ENCODE measurements around the gene GHRH. TPM values are rescaled to one million over a fixed set of nuclear protein-coding genes. Genes with fewer than 3 reads are reported as not detected.

Gene GHRH
- total RNA-seq, 1 experiment from 2014 or later, result not detected

DNA sequence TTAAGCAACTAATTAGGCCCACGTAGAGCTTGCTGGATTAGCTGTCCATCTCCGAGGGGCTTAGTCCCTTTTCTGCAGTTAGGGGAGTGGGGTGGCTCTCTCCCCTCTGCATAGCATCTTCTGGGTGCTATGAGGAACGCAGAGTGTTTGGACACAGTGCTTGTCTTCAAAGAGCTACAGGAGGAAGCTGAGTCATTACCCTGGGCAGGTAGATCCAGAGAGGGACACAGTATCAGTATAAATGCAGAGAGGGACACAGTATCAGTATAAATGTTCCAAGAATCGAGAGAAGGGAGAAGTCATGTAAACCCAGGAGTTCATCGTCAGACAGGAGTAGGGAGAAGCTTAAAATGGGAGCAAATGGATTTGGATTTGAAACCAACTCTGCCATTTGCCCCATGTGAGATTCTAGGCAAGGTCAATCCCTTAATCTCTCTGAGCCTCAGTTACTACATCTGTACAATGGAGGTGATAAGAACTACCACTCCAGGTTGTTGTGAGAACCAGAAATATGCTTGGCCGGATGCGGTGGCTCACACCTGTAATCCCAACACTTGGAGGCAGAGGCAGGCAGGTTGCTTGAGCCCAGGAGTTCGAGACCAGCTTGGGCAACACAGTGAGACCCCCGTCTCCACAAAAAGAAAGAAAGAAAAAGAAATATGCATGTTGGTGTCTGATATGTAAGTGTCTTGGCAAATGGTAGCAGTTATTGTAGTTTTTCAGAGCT, 5.5 kb upstream of the GHRH start:
- H3K9me2 ChIP-seq (ENCODE audit: insufficient read depth), result no peaks in the 10 kb centered on the region
- H3K79me2 ChIP-seq (ENCODE audit: insufficient read depth, low read length), result no peaks in the 10 kb centered on the region
- TF ChIP-seq, protein P1, sequence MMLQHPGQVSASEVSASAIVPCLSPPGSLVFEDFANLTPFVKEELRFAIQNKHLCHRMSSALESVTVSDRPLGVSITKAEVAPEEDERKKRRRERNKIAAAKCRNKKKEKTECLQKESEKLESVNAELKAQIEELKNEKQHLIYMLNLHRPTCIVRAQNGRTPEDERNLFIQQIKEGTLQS (IDR thresholded peaks at IDR 0.05), result no peak
- H3K4me2 ChIP-seq (ENCODE audit: low read length), result no peak overlapping the region
- H2AFZ ChIP-seq (ENCODE audit: low read depth, low read length, poor library complexity, severe bottlenecking), result no peak overlapping the region
- H4K20me1 ChIP-seq (ENCODE audit: insufficient read depth), result no peaks in the 10 kb centered on the region
- H3K27me3 ChIP-seq (ENCODE audit: insufficient read depth, low read length), result no peaks in the 10 kb centered on the region
- no TSS peak for BruUV-seq (replicated peaks)
- CTCF ChIA-PET, result interaction anchor here (0.6 to 2.0 kb wide), 3 partner anchors 10 to 297 kb away, joined by 3 to 7 read pairs (median 3); no protein-coding TSS in a partner anchor
- H3K4me1 ChIP-seq (ENCODE audit: control insufficient read depth in 1 of 2, insufficient read depth in 2 of 2, low read length in 2 of 2), result peaks cover 3 to 13% of the 10 kb centered on the region in 2 experiments
- no peak for ATAC-seq
- H3K27ac ChIP-seq (ENCODE audit: low read depth, low read length), result no peak overlapping the region
- no peak for DNase-seq (ENCODE audit: low read depth, low spot score)
- H3K9me3 ChIP-seq (ENCODE audit: control insufficient read depth in 1 of 2, insufficient read depth in 1 of 2, low read depth in 1 of 2, low read length in 2 of 2), result no peaks in the 10 kb centered on the region
- no peak overlapping the region for H3K4me3 ChIP-seq (replicated peaks in 1 of 2; ENCODE audit: low read depth in 1 of 2, low read length in 2 of 2)
- intact Hi-C loops (cut with micrococcal nuclease), result no loop called here
- no peak overlapping the region for H3K9ac ChIP-seq (ENCODE audit: low read length)
- RAD21 ChIA-PET (ENCODE audit: low non-redundant PET in 1 of 2, low total read pairs in 2 of 2, uncharacterized antibody in 2 of 2, unreplicated experiment in 2 of 2), result no interaction called here
- POLR2A ChIA-PET, result no interaction called here
- no peaks in the 10 kb centered on the region for H3K36me3 ChIP-seq (ENCODE audit: control insufficient read depth in 1 of 2, insufficient read depth in 2 of 2, low read length in 2 of 2)

DNA sequence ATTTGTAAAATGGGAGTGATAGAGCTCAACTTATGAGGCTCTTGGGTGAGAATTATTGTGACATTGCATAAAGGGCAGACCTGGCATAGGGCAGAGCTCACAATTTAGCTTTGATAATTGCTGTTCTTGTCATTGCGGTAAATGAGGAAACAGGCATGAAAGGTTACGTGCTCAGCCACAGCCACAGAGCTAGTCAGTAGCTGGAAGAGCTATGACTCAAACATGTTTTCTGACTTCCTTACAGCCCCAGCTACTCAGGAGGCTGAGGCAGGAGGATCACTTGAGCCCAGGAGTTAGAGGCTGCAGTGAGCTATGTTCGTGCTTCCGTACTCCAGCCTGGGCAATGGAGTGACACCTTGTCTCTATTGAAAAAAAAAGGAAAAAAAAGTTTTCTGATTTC, 3.5 kb upstream of the GHRH start:
- Histone ChIP-seq H3K27me3 (ENCODE audit: insufficient read depth, low read length) (0 out of 2 replicates have a peak, but pooled peaks cover 11% of the 10 kb centered on the region), H2AFZ (ENCODE audit: low read depth, low read length, poor library complexity, severe bottlenecking) (no peak overlapping the region), H3K27ac (ENCODE audit: low read depth, low read length) (no peak overlapping the region), H3K79me2 (ENCODE audit: insufficient read depth, low read length) (no peaks in the 10 kb centered on the region), H3K36me3 (ENCODE audit: control insufficient read depth in 1 of 2, insufficient read depth in 2 of 2, low read length in 2 of 2) (no peaks in the 10 kb centered on the region), H3K4me1 (ENCODE audit: control insufficient read depth in 1 of 2, insufficient read depth in 2 of 2, low read length in 2 of 2) (peaks cover 3 to 12% of the 10 kb centered on the region in 2 experiments), H3K9me3 (ENCODE audit: control insufficient read depth in 1 of 2, insufficient read depth in 1 of 2, low read depth in 1 of 2, low read length in 2 of 2) (no peaks in the 10 kb centered on the region), H3K4me2 (ENCODE audit: low read length) (no peak overlapping the region), H3K9ac (ENCODE audit: low read length) (no peak overlapping the region), H4K20me1 (ENCODE audit: insufficient read depth) (no peaks in the 10 kb centered on the region), H3K4me3 (replicated peaks in 1 of 2; ENCODE audit: low read depth in 1 of 2, low read length in 2 of 2) (no peak overlapping the region), H3K9me2 (ENCODE audit: insufficient read depth) (no peaks in the 10 kb centered on the region)
- ChIA-PET POLR2A (no interaction called here), RAD21 (ENCODE audit: low non-redundant PET in 1 of 2, low total read pairs in 2 of 2, uncharacterized antibody in 2 of 2, unreplicated experiment in 2 of 2) (no interaction called here), CTCF (interaction anchor here (1.0 to 1.9 kb wide), 3 partner anchors 11 to 268 kb away, joined by 3 to 7 read pairs (median 4); partner anchors contain the start of gene RPN2)
- BruUV-seq (replicated peaks), result no TSS peak
- ATAC-seq (no peak), DNase-seq (ENCODE audit: low read depth, low spot score) (no peak)
- intact Hi-C loops (cut with micrococcal nuclease), result no loop called here
- no peak for TF ChIP-seq TCF7L2 (IDR thresholded peaks at IDR 0.05; ENCODE audit: borderline replicate concordance, extremely low read depth, insufficient read depth, insufficient read length)
- no peak for TF ChIP-seq ELF1 (IDR thresholded peaks at IDR 0.05; ENCODE audit: borderline replicate concordance, low read depth)
- no peak for TF ChIP-seq JUND (IDR thresholded peaks at IDR 0.05)
- no peak for TF ChIP-seq POLR2AphosphoS5 (IDR thresholded peaks at IDR 0.05; ENCODE audit: low read depth, low read length)
- TF ChIP-seq CEBPB (IDR thresholded peaks at IDR 0.05; ENCODE audit: low read depth), result no peak
- no peak for TF ChIP-seq SP1 (IDR thresholded peaks at IDR 0.05; ENCODE audit: low read depth)
- no peak for TF ChIP-seq POLR2A (IDR thresholded peaks at IDR 0.05; ENCODE audit: borderline replicate concordance, extremely low read depth, insufficient read depth, insufficient read length)
- TF ChIP-seq, protein P2, sequence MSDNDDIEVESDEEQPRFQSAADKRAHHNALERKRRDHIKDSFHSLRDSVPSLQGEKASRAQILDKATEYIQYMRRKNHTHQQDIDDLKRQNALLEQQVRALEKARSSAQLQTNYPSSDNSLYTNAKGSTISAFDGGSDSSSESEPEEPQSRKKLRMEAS (IDR thresholded peaks at IDR 0.05), result no peak
- TF ChIP-seq, protein P3, sequence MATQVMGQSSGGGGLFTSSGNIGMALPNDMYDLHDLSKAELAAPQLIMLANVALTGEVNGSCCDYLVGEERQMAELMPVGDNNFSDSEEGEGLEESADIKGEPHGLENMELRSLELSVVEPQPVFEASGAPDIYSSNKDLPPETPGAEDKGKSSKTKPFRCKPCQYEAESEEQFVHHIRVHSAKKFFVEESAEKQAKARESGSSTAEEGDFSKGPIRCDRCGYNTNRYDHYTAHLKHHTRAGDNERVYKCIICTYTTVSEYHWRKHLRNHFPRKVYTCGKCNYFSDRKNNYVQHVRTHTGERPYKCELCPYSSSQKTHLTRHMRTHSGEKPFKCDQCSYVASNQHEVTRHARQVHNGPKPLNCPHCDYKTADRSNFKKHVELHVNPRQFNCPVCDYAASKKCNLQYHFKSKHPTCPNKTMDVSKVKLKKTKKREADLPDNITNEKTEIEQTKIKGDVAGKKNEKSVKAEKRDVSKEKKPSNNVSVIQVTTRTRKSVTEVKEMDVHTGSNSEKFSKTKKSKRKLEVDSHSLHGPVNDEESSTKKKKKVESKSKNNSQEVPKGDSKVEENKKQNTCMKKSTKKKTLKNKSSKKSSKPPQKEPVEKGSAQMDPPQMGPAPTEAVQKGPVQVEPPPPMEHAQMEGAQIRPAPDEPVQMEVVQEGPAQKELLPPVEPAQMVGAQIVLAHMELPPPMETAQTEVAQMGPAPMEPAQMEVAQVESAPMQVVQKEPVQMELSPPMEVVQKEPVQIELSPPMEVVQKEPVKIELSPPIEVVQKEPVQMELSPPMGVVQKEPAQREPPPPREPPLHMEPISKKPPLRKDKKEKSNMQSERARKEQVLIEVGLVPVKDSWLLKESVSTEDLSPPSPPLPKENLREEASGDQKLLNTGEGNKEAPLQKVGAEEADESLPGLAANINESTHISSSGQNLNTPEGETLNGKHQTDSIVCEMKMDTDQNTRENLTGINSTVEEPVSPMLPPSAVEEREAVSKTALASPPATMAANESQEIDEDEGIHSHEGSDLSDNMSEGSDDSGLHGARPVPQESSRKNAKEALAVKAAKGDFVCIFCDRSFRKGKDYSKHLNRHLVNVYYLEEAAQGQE (IDR thresholded peaks at IDR 0.05; ENCODE audit: low read depth), result no peak
- no peak for TF ChIP-seq SIN3A (IDR thresholded peaks at IDR 0.05; ENCODE audit: low read depth)
- TF ChIP-seq ZNF274 (IDR thresholded peaks at IDR 0.05; ENCODE audit: low read depth, low read length), result no peak
- TF ChIP-seq RAD21 (IDR thresholded peaks at IDR 0.05; ENCODE audit: low read depth), result no peak
- TF ChIP-seq, protein P4, sequence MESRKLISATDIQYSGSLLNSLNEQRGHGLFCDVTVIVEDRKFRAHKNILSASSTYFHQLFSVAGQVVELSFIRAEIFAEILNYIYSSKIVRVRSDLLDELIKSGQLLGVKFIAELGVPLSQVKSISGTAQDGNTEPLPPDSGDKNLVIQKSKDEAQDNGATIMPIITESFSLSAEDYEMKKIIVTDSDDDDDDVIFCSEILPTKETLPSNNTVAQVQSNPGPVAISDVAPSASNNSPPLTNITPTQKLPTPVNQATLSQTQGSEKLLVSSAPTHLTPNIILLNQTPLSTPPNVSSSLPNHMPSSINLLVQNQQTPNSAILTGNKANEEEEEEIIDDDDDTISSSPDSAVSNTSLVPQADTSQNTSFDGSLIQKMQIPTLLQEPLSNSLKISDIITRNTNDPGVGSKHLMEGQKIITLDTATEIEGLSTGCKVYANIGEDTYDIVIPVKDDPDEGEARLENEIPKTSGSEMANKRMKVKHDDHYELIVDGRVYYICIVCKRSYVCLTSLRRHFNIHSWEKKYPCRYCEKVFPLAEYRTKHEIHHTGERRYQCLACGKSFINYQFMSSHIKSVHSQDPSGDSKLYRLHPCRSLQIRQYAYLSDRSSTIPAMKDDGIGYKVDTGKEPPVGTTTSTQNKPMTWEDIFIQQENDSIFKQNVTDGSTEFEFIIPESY (IDR thresholded peaks at IDR 0.05; ENCODE audit: extremely low read depth, insufficient replicate concordance, low read length), result no peak

Data from HCT116 (cell line).